PC-9 (cell line): ENCODE measurements around the gene GRM8. TPM values are rescaled to one million over a fixed set of nuclear protein-coding genes. Genes with fewer than 3 reads are reported as not detected.

Experiments
- BruUV-seq: library from RNA; stranded (reverse); fragments of 400-500 nt; replicated peaks from 2 replicates; lab custom pipeline; 2021; lab: Mats Ljungman, UMichigan
- CTCF ChIA-PET: fragments of 300-600 bp; sonication (Branson Sonifier 250); formaldehyde crosslinking; loops from one replicate; lab custom pipeline; 2022; ENCODE audit warnings: antibody characterized with exemption; lab: Charles Lee
- POLR2A ChIA-PET: fragments of 300-600 bp; sonication (Branson Sonifier 250); formaldehyde crosslinking; loops from one replicate; lab custom pipeline; 2022; ENCODE audit warnings: antibody characterized with exemption; ENCODE audit not compliant: unreplicated experiment; lab: Charles Lee
- DNase-seq, 2 experiments: peaks; one replicate each; pipeline versions ENCODE4 v3.0.0 to v3.0.0-alpha.2; 2015 to 2022; ENCODE audit warnings: mixed read lengths in 1 of 2
- H2AFZ ChIP-seq: fragments of 200-600 bp; sonication (generic); 2 replicates; pipeline ENCODE4 v1.8.1; 2017; ENCODE audit warnings: antibody characterized with exemption
- H3F3A ChIP-seq: fragments of 200-600 bp; sonication (generic); 2 replicates; pipeline ENCODE4 v1.8.1; 2017; ENCODE audit warnings: antibody characterized with exemption, mild to moderate bottlenecking, low read depth; ENCODE audit not compliant: insufficient read depth
- H3K27ac ChIP-seq: fragments of 200-600 bp; sonication (generic); 2 replicates; pipeline ENCODE4 v1.6.1; 2016; ENCODE audit warnings: mixed run types
- H3K27me3 ChIP-seq: fragments of 200-600 bp; sonication (generic); 2 replicates; pipeline ENCODE4 v1.6.1; 2016; ENCODE audit warnings: low read depth, mixed run types; ENCODE audit not compliant: insufficient read depth
- H3K36me3 ChIP-seq: fragments of 200-600 bp; sonication (generic); 2 replicates; pipeline ENCODE4 v1.6.1; 2016; ENCODE audit warnings: low read depth, mixed run types
- H3K4me1 ChIP-seq: fragments of 200-600 bp; sonication (generic); replicated peaks from 2 replicates; pipeline ENCODE4 v1.6.1; 2016; ENCODE audit warnings: mixed run types; ENCODE audit not compliant: insufficient read depth
- H3K4me2 ChIP-seq: fragments of 200-600 bp; sonication (generic); 2 replicates; pipeline ENCODE4 v1.6.1; 2017; ENCODE audit warnings: mixed run types
- H3K4me3 ChIP-seq: fragments of 200-600 bp; sonication (generic); 2 replicates; pipeline ENCODE4 v1.6.1; 2016; ENCODE audit warnings: mixed run types
- H3K79me2 ChIP-seq: fragments of 200-600 bp; sonication (generic); 2 replicates; pipeline ENCODE4 v1.6.1; 2017; ENCODE audit warnings: low read depth, mixed run types
- H3K9me2 ChIP-seq: fragments of 200-600 bp; sonication (generic); 2 replicates; pipeline ENCODE4 v1.8.1; 2017; ENCODE audit warnings: mild to moderate bottlenecking; ENCODE audit not compliant: insufficient read depth
- H3K9me3 ChIP-seq: fragments of 200-600 bp; sonication (generic); 2 replicates; pipeline ENCODE4 v1.8.1; 2016; ENCODE audit warnings: low read depth; ENCODE audit not compliant: insufficient read depth
- H4K20me1 ChIP-seq: fragments of 200-600 bp; sonication (generic); 2 replicates; pipeline ENCODE4 v1.8.1; 2017; ENCODE audit not compliant: insufficient read depth
- EZH2 ChIP-seq: fragments of 200-600 bp; sonication (generic); IDR thresholded peaks from 2 replicates; pipeline ENCODE4 v1.8.0; 2017; ENCODE audit warnings: antibody characterized with exemption, low read depth
- intact Hi-C: fragments of 100-400 bp; cut with micrococcal nuclease; formaldehyde crosslinking; loops from one replicate; pipeline ENCODE4 v1.10.0; 2022; ENCODE audit not compliant: unreplicated experiment
- total RNA-seq: library from RNA; stranded (reverse); gene quantifications from 2 replicates; pipeline ENCODE4 v1.2.3, GENCODE V29; 2021
- TF ChIP-seq, protein P1 (sequence below): fragments of 200-600 bp; sonication (generic); conservative IDR thresholded peaks from 2 replicates; pipeline ENCODE4 v1.6.1; 2017; ENCODE audit warnings: mixed run types, antibody characterized with exemption, mild to moderate bottlenecking, moderate library complexity

The GRM8 gene
- total RNA-seq, 1 experiment from 2014 or later = not detected

DNA sequence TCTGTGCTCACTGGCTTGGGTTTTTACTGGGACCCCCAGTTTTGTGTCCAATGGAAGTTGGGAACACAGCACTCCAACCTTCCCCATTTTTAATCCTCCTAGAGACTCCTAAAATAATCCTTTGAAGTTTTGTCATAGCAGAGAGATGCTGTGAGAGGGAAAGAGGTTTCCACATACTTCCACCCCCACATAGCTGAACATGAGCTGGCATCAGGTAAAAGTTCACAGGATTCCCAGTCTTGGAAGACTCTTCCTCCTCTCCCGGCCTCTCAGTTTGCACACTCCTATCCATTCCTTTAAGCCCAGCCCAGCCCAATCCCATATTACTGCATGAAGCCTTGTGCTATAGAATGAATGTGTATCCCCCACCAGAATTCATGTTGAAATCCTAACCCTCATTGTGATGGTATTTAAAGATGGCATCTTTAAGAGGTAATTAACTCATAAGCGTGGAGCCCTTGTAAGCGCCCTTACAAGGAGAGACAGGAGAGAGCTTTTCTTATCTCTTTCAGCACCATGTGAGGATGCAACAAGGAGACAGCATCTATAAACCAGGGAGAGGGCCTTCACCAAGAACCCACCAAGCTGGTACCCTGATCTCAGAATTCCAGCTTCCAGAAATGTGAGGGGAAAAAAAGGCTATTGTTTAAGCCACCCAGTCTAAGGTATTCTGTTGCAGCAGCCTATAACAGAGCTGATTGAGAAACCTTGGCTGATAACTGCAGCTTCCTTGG lies 22.4 kb downstream of the GRM8 start:
- no peaks in the 10 kb centered on the region for H3K79me2 ChIP-seq
- no peaks in the 10 kb centered on the region for H3K36me3 ChIP-seq
- no peak for DNase-seq
- H3K9me3 ChIP-seq = no peaks in the 10 kb centered on the region
- no peaks in the 10 kb centered on the region for H4K20me1 ChIP-seq
- POLR2A ChIA-PET = no interaction called here
- BruUV-seq = no TSS peak
- CTCF ChIA-PET = no interaction called here
- intact Hi-C loops = no loop called here
- no peaks in the 10 kb centered on the region for H3K4me1 ChIP-seq
- TF ChIP-seq, protein P1, sequence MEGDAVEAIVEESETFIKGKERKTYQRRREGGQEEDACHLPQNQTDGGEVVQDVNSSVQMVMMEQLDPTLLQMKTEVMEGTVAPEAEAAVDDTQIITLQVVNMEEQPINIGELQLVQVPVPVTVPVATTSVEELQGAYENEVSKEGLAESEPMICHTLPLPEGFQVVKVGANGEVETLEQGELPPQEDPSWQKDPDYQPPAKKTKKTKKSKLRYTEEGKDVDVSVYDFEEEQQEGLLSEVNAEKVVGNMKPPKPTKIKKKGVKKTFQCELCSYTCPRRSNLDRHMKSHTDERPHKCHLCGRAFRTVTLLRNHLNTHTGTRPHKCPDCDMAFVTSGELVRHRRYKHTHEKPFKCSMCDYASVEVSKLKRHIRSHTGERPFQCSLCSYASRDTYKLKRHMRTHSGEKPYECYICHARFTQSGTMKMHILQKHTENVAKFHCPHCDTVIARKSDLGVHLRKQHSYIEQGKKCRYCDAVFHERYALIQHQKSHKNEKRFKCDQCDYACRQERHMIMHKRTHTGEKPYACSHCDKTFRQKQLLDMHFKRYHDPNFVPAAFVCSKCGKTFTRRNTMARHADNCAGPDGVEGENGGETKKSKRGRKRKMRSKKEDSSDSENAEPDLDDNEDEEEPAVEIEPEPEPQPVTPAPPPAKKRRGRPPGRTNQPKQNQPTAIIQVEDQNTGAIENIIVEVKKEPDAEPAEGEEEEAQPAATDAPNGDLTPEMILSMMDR = no peak
- TF ChIP-seq EZH2 = no peak
- no peak overlapping the region for H2AFZ ChIP-seq
- no peaks in the 10 kb centered on the region for H3K9me2 ChIP-seq
- no peaks in the 10 kb centered on the region for H3F3A ChIP-seq
- no peak overlapping the region for H3K4me3 ChIP-seq
- peaks cover 6% of the 10 kb centered on the region for H3K27me3 ChIP-seq
- H3K4me2 ChIP-seq = no peak overlapping the region
- H3K27ac ChIP-seq = no peak overlapping the region

DNA sequence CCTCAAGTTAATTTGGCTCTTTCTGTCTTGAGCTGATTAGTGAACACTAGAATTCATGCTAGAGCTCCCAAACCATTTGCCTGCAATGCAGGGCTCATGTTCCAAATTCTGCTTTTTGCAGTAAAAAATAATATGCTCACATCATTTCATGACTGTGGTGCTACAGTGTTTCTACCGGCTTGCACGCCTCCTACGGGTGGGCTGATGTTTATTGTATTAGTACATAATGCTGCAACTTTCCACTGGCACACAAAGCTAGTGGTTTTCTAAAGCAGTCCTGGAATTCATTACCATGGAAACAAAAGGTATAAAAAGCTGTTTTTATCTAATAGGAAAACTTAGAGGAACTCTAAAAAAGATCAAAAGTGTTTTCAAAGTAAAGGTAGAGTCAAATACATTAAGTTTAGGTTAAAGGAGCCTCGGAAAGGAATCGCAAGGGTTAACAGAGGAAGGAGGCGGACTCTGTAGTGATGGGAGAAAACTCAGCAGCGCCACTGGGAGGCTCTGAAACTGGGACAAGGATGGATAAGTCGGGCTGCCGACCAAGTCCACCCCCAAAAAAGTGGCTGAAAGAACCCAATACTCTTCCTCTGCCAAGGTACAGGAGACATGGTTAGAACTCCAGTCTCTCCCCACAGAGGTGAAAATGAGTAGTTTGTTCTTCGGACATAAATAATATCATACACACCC lies 25.9 kb downstream of the GRM8 start:
- Histone ChIP-seq H3K9me2 (no peaks in the 10 kb centered on the region), H3K79me2 (no peaks in the 10 kb centered on the region), H3K4me2 (no peak overlapping the region), H3K36me3 (no peaks in the 10 kb centered on the region), H3F3A (no peaks in the 10 kb centered on the region), H3K27me3 (peaks cover 6% of the 10 kb centered on the region), H3K9me3 (no peaks in the 10 kb centered on the region), H3K27ac (no peak overlapping the region), H3K4me1 (no peaks in the 10 kb centered on the region), H3K4me3 (no peak overlapping the region), H4K20me1 (no peaks in the 10 kb centered on the region), H2AFZ (no peak overlapping the region)
- TF ChIP-seq, protein P1 = no peak
- TF ChIP-seq EZH2 = no peak
- DNase-seq = no peak
- no TSS peak for BruUV-seq
- CTCF ChIA-PET = no interaction called here
- intact Hi-C loops = no loop called here
- POLR2A ChIA-PET = no interaction called here

DNA sequence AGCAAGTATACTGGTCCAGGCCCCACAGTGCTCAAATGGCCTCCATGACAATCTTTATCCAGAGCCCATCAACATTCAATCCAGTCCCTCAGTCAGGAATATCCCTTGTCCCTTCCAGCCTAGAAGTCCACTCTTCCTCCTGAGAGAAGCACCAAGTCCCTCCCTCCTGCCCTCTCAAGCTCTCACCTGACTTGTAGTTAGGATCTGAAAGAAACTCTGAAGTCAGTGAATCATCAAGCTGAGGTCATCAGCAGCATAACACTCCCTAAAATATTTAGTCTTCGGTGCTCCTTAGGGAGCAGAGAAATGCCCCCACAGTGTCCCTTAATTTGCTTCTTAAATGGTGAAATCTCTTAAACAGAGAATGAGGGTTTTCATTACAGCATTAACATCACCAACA lies 31.0 kb downstream of the GRM8 start:
- H3F3A ChIP-seq = no peaks in the 10 kb centered on the region
- no peak overlapping the region for H3K27ac ChIP-seq
- BruUV-seq = no TSS peak
- intact Hi-C loops = no loop called here
- no peaks in the 10 kb centered on the region for H3K9me3 ChIP-seq
- H3K79me2 ChIP-seq = no peaks in the 10 kb centered on the region
- H2AFZ ChIP-seq = no peak overlapping the region
- ChIA-PET POLR2A (no interaction called here), CTCF (no interaction called here)
- no peaks in the 10 kb centered on the region for H3K9me2 ChIP-seq
- TF ChIP-seq EZH2 = no peak
- TF ChIP-seq, protein P1 = no peak
- no peak overlapping the region for H3K4me2 ChIP-seq
- no peaks in the 10 kb centered on the region for H3K36me3 ChIP-seq
- H3K4me3 ChIP-seq = no peak overlapping the region
- DNase-seq = no peak
- no peaks in the 10 kb centered on the region for H4K20me1 ChIP-seq
- no peaks in the 10 kb centered on the region for H3K4me1 ChIP-seq
- H3K27me3 ChIP-seq = peaks cover 5% of the 10 kb centered on the region; the same call in 1 of the 2 replicates
